GM06990 (cell line): ENCODE measurements around the gene KARS1.

ENCODE experiments used
- DNase-seq: peaks from one replicate; pipeline ENCODE4 v3.0.0-alpha.2; 2011; ENCODE audit not compliant: insufficient read length; ENCODE audit errors: extremely low read depth
- H3K27me3 ChIP-seq: replicated peaks from 2 replicates; pipeline ENCODE4 v1.6.0; 2011; ENCODE audit warnings: low read length; ENCODE audit not compliant: control insufficient read depth, insufficient read depth
- H3K36me3 ChIP-seq: 2 replicates; pipeline ENCODE4 v1.5.1; 2011; ENCODE audit warnings: low read length; ENCODE audit not compliant: control insufficient read depth, insufficient read depth
- H3K4me3 ChIP-seq: replicated peaks from 2 replicates; pipeline ENCODE4 v1.5.1; 2011; ENCODE audit warnings: low read depth, mild to moderate bottlenecking, control low read depth, low read length
- CTCF ChIP-seq: IDR thresholded peaks from 2 replicates; pipeline ENCODE4 v1.5.1; 2011; ENCODE audit warnings: low read length, control low read depth, mild to moderate bottlenecking, inconsistent platforms; ENCODE audit not compliant: insufficient read depth, poor library complexity, severe bottlenecking

Gene KARS1

DNA sequence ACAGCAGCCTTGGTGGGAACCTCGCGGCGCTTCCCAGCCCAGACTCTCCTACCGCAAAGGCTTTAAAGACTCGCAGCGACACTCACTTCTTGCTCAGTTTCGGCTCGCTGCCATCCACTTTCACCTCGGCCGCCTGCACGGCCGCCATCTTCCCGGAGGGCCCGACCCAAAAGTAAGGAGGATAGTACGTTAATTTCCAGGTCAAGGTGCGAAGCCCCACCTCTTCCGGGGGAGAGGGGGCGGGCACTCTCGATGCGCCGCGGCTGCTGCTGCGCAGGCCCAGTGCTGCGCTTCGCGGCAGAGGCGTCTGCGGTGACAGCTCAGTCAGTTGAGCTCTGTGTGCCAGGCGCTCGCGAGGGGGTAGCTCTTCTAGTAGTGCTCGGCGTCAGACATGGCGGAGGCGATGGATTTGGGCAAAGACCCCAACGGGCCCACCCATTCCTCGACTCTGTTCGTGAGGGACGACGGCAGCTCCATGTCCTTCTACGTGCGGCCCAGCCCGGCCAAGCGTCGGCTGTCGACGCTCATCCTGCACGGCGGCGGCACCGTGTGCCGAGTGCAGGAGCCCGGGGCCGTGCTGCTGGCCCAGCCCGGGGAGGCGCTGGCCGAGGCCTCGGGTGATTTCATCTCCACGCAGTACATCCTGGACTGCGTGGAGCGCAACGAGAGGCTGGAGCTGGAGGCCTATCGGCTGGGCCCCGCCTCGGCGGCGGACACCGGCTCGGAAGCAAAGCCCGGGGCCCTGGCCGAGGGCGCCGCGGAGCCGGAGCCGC lies at the start of gene KARS1, which contains the start of gene TERF2IP:
Gene KARS1, minus strand, starts transcription at position 174 of the 773 bp plus-strand sequence. Its CDS starts 26 bp downstream, at position 148.
Gene TERF2IP, plus strand, starts transcription at position 282 of the 773 bp plus-strand sequence. Its CDS starts 110 bp downstream, at position 392.
- peaks cover 7% of the 10 kb centered on the region for H3K36me3 ChIP-seq
- H3K4me3 ChIP-seq = peak within 1 kb of the TSS; percentile 93
- no peaks in the 10 kb centered on the region for H3K27me3 ChIP-seq
- peak; percentile 97 for DNase-seq
- TF ChIP-seq CTCF = no peak

- TF ChIP-seq CTCF = peak; percentile 25
- Histone ChIP-seq H3K4me3 (no peak overlapping the region), H3K36me3 (no peaks in the 10 kb centered on the region), H3K27me3 (no peaks in the 10 kb centered on the region; the same call in 1 of the 2 replicates)
- no peak for DNase-seq
Measured at GRCh38 chr16:75695708-75696107, 48.2 kb upstream of the KARS1 start.

DNA sequence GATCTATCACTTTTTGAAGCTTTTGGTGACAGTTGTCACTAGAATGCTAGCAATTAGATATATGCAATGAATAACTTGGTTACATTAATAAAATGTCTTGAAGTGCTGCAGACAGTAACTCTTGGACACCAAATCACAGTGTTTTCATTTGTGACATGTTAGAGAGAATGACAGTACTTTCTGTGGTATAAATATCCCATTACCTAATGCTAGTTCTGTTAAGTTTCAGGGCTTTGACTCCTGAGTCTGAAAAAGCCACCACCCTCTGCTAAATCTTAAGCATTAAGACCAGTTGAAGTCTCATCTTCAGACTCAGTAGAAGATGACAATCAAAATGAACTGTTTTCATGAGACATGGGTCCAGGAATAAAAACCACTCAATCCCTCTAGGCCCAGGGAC lies 39.9 kb upstream of the KARS1 start:
- Histone ChIP-seq H3K4me3 (no peak overlapping the region), H3K36me3 (no peaks in the 10 kb centered on the region), H3K27me3 (no peaks in the 10 kb centered on the region)
- DNase-seq = no peak
- TF ChIP-seq CTCF = no peak

GRCh38 chr16:75682308-75682707 lies 34.8 kb upstream of the KARS1 start:
- no peaks in the 10 kb centered on the region for H3K27me3 ChIP-seq
- no peaks in the 10 kb centered on the region for H3K36me3 ChIP-seq
- no peak for DNase-seq
- TF ChIP-seq CTCF = no peak
- no peak overlapping the region for H3K4me3 ChIP-seq

- TF ChIP-seq CTCF = no peak
- Histone ChIP-seq H3K4me3 (no peak overlapping the region), H3K27me3 (no peaks in the 10 kb centered on the region), H3K36me3 (no peaks in the 10 kb centered on the region)
- no peak for DNase-seq
Measured at GRCh38 chr16:75679366-75679765, 31.9 kb upstream of the KARS1 start.
